GM21423 (cell line): Measurements from ENCODE around the gene UBAC2.

Experiments used
- ATAC-seq: cut with Tn5 transposase; IDR thresholded peaks from one replicate; pipeline ENCODE4 v1.9.1; 2021; ENCODE audit warnings: mild to moderate bottlenecking, moderate library complexity; ENCODE audit not compliant: unreplicated experiment

The UBAC2 gene

DNA sequence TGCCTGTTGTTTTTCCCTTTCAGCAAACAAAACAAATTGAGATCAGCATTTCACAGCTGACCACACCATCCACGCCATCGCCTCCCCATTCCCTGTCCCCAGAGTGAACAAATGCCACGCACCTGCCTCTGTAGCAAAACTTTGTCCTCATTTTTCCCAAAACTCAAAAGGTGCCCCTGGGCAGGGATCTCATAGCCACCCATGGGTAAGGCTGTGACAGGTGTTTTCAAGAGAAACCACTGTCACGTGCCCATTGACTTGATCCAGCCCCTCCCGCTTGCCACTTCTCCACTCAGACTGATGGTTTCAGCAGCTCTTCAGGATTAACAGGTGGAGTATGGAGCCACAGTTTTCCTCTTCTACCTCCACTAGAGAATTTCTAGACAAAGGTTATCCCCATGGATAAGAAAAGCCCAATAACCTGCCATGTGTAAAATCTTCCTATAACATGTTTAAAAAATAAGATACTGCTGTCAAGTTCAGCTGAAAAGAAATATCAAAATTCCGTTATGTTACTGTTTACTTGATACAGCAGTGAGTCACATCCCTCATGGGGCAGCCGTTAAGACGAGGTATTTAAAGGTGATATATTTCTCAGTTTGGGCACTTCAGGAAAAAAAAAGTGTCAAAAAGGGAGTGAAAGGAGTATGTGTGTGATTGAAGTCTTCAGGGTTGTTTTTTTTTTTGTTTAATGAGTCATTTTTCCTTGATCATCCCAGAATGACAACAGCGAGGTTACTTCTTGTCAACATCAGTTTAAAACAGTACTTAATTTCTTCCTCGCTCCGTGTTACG lies 170.0 kb downstream of the UBAC2 start:
- ATAC-seq = no peak

DNA sequence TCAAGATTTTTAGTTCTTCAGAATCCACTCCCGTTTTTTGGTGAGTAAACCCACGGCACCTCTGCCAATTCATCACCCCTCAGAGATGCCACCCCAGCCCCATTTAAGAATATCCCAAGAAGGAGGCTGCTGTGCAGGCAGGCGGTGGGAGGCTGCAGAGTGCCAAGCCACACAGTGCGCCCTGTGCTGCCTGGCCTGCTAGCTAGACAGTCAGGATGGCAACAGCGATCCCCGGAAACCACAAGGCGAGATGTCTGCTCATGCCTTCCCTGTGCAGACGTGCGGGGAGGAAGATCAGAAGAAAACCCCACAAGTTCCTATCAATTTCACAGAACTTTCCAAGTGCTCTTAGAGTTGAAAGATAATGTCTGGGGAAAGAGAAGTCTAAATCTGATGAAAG lies 171.3 kb downstream of the UBAC2 start:
- no peak for ATAC-seq

GRCh38 chr13:99373436-99373835 lies 172.8 kb downstream of the UBAC2 start:
- ATAC-seq = no peak

DNA sequence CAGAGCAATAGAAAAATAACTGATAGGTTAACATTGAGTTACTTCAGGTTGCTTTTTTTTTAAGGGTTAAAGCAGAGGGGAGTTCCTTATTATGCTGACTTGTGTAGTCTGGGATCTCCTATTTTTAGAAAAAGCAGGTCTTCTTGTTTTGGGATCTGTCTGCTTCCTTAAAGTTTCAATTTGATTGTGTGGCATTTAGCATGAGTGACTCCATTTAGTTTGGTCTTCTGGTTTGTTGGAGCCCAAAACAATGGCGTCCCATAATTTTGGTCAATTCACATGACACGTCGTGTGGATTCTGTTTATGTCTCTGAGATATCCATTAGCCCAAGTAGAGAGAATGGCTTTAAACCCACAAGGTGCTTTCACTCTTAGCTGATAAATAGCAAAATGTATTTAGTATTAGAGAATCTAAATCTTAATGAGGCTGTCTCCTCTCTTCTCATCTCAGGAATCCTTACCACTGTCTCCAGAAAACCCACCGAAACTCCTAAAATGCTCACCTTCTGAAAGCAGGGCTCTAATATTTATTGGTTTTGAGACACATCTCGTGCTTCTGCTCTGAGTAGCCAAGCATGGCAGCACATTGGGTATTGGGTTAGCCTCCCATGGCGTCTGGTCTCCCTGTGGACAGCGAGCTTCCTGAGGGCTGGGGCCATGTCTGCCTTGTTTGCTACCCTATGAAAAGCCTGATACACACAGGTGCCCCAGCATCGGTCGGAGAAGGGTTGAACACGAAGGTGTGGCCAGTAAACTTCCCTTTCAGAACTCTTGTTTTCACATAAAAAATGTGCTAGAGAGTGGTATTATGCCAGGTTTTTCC lies 173.7 kb downstream of the UBAC2 start:
- peak; percentile 41 for ATAC-seq

- ATAC-seq = peak; percentile 46
Measured at GRCh38 chr13:99374994-99375737, 174.5 kb downstream of the UBAC2 start.

DNA sequence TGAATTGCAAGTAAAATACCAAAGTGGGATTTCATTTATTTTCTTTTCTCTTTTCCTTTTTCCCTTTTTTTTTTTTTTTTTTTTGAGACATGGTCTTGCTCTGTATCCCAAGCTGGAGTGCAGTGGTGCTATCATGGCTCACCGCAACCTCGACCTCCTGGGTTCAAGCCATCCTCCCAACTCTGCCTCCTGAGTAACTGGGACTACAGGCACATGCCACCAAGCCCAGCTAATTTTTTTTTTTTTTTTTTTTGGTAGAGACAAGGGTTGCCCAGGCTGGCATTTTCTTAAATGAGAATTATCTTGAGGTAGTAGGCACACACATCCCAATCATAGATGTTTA lies 175.1 kb downstream of the UBAC2 start:
- ATAC-seq = no peak

DNA sequence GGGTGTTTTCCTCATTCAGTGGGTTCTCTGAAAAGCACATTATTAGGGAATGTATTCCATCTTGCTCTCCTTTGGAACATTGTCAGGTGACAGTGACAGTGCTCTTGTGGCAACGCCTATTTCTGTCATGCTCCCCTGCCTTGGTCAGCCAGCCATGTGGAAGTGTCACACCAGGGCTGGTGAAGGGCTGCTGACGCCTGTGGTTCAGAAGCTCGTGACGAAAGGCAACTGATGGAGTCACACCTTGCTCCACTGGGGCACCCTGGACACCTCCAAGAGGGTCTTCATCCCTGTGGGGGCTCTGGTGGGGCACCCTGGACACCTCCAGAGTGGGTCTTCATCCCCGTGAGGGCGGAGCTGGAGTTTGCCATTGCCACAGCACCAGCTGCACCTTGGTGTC lies 175.5 kb downstream of the UBAC2 start:
- peak; percentile 57 for ATAC-seq

- ATAC-seq = no peak
Measured at GRCh38 chr13:99376924-99377323, 176.3 kb downstream of the UBAC2 start.

DNA sequence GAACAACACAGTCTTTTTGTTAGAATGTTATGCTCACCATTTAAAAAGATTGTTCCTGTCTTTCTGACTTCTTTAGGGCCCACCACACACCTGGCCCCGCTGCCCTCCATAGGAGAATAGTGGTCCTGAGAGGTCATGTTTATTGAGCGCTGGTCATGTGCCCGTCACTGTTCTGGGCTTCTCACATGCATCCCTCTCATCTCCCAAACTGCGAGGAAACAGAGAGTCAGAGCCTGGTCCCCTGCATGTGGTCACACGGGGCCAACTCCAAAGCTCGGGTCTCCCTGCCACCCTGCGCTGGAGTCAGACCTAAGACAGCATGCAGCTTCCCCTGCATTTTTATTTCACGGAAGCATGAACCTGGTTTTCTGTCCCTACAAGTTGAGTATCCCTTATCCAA lies 177.0 kb downstream of the UBAC2 start:
- no peak for ATAC-seq

GRCh38 chr13:99378985-99379733 lies 178.5 kb downstream of the UBAC2 start:
- no peak for ATAC-seq

DNA sequence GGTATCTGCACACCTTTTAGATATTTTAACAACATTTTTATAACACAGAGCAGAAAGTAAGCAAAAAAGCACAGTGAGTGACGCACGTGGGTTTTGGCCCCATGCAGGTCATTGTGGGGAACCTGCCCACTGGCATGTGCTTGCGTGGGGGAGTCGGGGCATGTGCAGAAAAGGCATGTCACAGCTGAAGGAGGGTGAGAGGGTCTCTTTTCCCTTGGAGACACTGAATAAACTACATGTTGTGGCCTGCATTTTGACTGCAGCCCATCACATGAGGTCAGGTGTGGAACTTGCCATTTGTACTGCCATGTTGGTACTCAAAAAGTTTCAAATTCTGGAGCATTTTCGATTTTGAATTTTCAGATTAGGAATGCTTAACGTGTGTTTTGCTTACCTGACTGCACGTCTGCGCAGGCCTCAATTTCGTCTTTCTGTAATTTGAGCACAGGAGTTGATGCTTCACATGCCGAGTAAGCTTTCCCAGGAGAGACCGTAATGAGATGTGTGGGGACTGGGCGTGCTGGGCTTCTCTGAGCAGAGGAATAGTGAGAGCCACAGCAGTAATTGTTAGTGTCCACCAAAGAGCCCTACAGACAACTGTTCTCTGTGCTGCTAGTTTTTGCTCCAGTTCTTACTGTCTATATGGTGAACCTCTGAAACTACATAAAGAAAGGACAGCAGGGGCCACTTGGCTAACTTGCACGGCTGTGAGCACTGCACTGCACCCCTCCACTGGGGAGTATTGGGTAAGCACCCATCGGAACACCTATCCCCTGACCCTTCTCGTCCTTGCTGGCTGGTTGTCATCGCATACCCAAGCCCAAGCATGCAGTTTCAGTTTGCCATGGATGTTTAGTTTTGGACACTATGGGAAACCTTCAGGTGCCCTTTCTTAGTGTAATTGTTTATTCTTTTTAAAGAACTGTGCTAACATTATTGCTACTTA lies 179.5 kb downstream of the UBAC2 start:
- ATAC-seq = no peak

- peak; percentile 45 for ATAC-seq
Measured at GRCh38 chr13:99380921-99381645, 180.4 kb downstream of the UBAC2 start.

DNA sequence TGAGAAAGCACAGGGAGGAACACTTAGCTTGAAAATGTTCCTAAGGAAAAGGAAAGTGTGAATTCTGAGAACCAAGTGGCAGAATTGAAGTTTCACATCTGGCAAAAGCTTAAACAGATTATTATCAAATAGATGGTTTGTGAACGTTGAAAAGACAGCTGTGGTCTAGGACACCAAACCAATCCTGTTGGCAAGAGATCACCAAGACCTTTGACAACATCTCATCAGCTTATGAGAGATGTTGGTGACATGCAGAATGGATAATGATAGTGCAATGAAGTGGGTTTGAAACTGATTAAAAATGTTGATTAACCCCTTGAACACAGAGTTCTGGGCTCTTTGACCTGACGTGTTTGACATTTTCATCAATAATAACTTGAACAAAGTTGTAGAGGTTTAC lies 181.1 kb downstream of the UBAC2 start:
- ATAC-seq = no peak

GRCh38 chr13:99382428-99383133 lies 181.9 kb downstream of the UBAC2 start:
- ATAC-seq = no peak

GRCh38 chr13:99383511-99383921 lies 182.9 kb downstream of the UBAC2 start:
- ATAC-seq = no peak

GRCh38 chr13:99383946-99384345 lies 183.3 kb downstream of the UBAC2 start:
- no peak for ATAC-seq

DNA sequence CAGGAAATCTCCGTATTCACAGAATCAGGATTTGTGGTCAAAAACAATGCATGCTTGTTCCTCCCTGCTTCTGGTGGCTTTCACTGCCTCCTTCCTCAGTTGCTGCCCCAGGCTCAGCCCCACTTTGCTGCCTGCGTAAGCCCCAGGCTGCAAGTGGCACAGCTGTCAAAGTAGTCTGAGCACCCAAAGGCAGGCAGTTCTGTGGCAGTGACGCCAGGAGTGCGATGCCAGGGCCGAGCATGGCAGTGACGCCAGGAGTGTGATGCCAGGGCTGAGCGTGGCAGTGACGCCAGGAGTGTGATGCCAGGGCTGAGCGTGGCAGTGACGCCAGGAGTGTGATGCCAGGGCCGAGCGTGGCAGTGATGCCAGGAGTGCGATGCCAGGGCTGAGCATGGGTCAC lies 183.8 kb downstream of the UBAC2 start:
- no peak for ATAC-seq

- ATAC-seq = no peak
Measured at GRCh38 chr13:99385161-99385560, 184.5 kb downstream of the UBAC2 start.
